Measurements from ENCODE around the gene UGT2B17.

GRCh38 chr4:68591204-68591603 lies 15.1 kb upstream of the UGT2B17 start:
- TF ChIP-seq POLR2A (IDR thresholded peaks at IDR 0.05), result no peak
- TF ChIP-seq, protein P1, sequence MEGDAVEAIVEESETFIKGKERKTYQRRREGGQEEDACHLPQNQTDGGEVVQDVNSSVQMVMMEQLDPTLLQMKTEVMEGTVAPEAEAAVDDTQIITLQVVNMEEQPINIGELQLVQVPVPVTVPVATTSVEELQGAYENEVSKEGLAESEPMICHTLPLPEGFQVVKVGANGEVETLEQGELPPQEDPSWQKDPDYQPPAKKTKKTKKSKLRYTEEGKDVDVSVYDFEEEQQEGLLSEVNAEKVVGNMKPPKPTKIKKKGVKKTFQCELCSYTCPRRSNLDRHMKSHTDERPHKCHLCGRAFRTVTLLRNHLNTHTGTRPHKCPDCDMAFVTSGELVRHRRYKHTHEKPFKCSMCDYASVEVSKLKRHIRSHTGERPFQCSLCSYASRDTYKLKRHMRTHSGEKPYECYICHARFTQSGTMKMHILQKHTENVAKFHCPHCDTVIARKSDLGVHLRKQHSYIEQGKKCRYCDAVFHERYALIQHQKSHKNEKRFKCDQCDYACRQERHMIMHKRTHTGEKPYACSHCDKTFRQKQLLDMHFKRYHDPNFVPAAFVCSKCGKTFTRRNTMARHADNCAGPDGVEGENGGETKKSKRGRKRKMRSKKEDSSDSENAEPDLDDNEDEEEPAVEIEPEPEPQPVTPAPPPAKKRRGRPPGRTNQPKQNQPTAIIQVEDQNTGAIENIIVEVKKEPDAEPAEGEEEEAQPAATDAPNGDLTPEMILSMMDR (IDR thresholded peaks at IDR 0.05), result no peak
